GM18858 (cell line): Measurements from ENCODE around the gene ATP5PB.

ENCODE experiments used
- ATAC-seq: cut with Tn5 transposase; IDR thresholded peaks from one replicate; pipeline ENCODE4 v1.9.1; 2021; ENCODE audit not compliant: unreplicated experiment

ATP5PB gene, protein sequence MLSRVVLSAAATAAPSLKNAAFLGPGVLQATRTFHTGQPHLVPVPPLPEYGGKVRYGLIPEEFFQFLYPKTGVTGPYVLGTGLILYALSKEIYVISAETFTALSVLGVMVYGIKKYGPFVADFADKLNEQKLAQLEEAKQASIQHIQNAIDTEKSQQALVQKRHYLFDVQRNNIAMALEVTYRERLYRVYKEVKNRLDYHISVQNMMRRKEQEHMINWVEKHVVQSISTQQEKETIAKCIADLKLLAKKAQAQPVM

DNA sequence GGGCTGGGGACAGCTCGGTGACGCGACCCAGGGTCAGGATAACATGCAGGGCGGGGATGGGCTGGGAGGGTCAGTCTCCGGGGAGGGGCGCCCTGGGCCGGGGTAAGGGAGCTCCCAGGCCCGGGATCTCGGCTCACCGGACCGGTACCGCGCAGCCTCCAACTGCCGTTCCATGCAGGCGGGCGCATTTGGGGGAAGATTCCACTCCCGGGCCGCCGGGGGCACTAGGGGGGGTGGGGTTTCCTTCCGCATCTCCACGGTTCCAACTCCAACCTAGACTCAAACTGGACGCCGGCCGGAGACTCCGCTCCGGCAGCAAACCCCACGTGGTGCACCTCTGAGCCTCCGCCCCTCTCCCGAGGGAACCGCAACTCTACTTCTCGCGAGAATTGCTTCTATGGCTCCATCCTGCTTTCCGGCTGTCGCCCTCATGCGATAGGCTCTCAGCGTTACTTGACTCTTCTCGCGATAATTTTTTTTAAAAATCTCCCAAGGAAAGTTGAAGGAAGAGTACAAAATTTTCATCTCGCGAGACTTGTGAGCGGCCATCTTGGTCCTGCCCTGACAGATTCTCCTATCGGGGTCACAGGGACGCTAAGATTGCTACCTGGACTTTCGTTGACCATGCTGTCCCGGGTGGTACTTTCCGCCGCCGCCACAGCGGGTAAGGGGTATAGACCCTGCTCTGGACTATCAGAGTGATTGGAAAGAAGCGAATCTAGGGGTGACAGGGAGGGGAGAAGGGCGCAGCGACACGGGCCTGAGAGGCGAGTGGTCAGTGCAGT lies at the start of gene ATP5PB, which contains the start of gene WDR77:
ATP5PB (plus strand) TSS at position 547 of the 785 bp plus-strand sequence; CDS start at position 625, 78 bp downstream.
WDR77 (minus strand) TSS at position 339 of the 785 bp plus-strand sequence; CDS start at position 252, 87 bp downstream.
- ATAC-seq = peak; percentile 80

DNA sequence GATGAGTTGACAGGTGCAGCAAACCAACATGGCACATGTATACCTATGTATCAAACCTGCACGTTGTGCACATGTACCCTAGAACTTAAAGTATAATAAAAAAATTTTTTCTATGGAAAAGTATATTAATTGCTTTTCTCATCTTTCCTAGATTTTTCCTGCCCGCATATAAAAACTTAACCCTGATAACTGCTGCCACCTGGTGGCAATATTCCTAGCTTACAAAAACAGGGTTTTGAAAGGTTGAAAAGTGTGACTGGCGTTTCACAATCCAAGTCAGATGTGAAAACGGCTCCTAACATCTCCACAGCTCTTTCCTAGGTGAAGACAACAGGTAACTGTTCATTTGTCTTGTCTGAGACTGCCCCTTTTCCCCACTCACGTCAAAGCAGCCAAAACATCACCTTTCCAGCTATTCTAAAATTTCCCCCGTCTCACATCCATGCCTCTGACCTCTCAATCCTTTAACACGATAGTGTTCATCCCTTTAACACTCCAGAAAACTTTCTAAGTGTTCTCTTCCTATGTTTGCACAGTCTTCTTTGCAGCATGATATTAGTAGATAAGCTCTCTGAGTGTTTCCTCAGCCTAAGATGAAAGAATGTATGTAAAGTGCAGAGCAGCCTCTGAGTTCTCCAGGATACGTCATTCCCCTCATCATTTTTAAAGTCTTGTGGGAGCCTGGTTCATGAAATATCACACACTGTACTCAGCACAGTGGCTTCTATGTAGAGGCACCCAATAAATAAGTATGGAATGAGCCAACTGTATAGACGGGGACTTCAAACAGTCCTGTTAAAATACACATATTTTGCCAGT lies 49.3 kb upstream of the ATP5PB start:
- no peak for ATAC-seq

DNA sequence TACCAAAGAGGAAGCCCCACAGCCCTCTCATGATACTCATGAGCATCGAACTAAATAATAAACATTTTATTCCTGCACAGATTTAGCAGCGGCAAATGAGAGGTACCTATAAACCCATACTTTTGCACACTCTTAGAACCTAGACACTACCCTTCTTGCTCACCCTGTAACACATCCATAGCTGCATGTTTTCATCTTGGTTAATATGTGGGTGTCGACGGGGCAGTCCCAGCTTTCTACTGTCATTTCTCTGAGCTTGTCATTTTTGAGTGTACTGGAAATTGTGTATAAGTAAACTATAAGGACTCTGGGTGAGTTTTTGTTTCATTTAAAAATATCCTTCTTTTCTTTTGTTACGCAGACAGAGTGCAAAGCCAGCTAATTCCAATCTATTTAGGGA lies 47.2 kb upstream of the ATP5PB start:
- no peak for ATAC-seq

DNA sequence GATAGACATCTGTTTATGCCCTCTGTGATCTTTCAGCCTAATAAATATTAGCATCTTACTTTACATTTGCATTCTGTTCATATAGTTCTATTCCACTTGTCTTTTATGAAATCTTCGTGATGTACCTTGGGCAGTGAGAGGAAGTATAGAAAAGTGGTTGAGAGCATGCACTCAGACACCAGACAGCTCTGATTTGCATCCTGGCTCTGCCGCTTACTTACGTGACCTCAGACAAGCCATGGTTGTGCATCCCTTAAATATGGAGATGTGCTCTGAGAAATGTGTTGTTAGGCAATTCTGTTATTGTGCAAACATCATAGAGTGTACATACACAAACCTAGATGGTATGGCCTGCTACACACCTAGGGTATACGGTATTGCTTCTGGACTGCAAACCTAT lies 44.7 kb upstream of the ATP5PB start:
- ATAC-seq = no peak

DNA sequence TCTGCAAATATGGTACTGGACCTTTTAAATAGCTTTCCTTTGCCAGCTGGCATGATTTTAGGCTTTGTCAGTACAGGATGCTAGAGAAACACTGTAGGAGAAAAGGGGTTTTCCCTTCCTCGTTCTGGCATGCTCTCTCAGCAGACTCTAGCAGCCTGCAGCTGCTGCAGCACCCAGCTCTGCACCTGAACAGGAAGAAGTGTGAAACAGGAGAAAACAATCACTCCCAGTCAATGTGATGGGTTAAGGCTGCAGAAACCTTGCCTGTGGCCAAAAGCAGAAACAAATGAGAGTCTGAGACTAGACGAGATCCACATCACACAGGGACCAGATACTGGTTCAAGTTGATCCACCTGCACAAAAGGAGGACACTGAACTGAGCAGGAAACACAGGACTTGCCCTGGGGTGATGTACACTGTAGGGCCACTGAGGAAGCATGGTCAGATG lies 42.9 kb upstream of the ATP5PB start:
- ATAC-seq = peak; percentile 87

DNA sequence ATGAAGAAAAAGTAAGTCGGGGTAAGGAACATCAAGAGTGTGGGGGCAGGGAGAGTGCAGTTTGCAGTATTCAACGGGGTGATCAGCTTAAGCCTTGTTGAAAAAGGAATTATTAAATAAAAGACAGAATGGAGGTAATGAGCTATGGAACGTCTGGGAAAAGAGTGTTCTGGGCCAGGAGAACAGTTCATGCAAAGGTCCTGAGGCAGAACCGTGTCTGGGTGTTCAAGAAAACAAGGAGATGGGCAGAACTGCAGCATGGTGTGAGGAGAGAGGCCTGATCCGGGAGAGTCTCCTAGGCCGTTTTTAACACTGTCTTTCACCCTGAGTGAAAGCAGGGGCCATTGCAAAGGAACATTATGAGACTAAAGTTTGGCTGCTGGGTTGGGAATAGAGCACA lies 42.0 kb upstream of the ATP5PB start:
- no peak for ATAC-seq

DNA sequence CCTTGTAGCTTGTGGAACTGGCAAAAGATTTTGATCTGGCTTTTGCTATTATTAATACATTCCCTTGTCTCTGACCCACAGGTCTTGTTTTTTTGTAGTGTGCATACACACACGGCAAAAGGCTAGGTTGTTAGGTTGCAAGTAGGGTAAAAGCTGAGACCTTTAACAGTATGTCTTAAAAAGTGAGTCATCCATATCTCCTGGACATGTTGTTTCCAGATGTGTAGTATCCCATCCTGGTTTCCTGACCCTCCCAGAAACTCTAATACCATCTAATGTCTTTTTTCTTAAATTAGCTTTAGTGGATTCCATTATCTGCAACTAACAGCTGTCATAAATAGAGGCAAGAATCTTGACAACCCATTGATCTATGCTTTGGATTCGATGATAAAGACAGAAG lies 36.4 kb upstream of the ATP5PB start:
- ATAC-seq = no peak

DNA sequence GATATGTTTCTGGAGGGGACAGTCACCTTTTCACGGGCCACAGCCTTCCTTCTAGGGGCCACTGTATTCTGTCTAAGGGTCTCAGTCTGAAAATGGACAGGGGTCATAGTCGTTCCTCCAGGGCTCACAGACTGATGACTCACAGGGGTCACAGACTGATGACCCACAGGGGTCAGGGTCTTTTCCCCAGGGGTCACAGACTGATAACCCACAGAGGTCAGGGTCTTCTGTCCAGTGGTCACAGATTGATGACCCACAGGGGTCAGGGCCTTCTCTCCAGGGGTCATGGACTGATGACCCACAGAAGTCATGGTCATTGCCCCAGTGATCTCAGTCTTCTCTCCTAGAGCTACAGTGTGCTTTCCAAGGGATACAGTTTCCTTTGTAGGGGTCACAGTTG lies 34.5 kb upstream of the ATP5PB start:
- ATAC-seq = no peak

DNA sequence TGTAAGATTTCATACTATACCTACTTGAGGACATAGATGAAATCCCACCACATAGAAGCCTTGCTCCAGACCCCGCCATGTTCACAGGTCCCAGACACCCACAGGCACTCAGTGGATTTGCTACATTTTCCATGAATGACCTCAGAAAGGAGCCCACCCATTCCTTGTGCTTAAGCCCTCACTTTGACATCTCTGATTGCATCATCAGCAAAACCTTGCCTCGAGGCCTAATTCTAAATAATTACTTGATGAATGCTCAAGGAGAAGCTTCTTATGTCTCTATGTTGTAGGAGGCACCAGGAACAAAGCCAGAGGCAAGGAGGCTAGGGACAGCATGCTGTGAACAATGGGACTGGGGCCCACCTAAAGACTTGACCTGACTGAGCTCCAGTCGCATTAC lies 33.8 kb upstream of the ATP5PB start:
- no peak for ATAC-seq

DNA sequence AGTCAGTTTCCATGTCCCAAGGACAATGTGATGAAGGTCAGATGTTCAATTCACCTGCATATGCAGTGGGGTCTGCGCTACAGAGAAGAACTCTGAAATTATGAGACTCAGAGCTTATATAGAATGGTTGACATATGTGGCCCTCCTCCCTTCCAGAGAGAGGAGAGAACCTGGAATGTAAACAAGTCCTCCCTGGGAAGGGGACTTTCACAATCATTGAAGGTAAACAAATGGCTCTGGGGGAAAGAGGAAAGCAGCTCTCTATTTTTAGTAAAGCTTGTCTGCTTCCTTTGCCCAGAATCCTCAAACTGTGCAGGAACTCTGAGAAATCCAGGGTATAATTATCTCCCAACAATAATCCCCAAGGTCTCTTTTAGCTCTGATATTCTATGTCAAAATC lies 31.5 kb upstream of the ATP5PB start:
- ATAC-seq = no peak

DNA sequence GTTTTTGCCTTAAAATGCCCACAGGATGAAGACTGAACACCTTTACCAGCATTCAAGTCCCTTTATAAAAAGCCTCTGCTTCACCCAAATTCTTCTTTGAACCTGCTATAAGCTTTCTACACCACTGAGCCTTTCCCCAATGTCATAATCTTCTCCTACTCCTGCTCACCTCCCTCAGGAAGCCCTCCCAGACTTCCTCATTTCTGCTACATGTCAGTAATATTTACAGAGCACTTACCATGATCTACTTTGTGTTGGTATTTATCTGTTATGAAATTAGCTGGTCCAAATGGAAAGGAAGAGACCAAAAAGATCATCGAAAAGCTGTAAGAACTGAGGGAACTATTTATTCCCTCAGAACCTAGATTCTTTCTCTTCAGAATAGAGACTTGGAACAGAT lies 30.2 kb upstream of the ATP5PB start:
- ATAC-seq = no peak

DNA sequence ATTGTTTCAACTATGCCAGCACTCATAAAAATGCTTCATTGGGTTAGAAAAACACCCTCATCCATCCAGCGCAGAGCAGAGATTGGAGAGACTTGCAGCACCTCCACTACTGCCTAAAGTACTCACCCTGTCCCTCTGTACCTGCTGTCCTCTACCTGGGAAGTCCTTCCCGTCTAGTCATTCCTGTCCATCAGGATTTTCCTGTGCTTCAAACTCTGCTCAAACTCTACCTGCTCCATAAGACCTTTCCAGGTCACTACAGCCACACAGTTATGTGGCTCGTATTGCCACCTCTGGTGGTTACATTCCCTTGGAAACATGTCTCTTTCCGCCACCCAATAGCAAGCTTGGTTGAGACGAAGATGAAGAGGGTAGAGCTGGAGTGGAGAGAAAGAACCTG lies 28.9 kb upstream of the ATP5PB start:
- no peak for ATAC-seq

DNA sequence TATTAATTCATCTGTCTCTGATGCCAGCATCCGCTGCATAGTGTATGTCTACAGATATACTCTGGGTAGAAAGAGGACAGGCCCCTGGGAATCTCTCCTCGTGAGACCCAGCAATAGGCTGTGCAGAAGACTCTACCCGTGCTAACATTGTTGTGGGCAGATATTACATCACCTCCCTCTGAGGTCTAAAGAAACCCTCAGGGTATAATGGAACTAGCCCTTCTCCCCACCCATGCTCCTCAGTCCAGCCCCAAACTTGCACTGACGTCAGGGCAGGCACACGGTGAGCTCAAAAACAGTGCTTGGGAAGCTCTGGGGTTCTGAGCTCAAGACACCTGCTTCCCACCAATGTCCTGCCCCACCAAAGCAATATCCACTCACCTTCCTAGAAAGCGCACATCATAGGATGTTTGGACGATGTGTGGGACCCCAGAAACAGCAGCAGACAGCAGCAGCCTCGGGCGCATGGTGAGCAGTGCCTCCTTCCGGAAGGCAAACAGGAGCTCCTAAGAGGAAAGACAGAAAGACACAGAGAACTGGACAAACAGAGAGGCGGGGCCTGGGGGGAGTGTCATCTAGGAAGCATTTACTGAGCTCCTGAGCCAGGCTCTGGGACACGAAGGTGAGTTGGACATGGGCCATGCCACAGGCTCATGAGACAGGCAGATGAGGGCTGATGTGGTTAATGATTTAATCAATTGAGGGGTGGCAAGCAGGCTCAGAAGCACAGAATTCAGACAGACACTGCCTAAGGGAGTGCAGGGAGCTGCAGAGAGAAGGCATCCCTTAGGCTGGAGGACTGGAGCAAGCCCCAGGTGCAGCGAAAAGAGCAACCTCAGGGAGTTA lies 26.5 kb upstream of the ATP5PB start:
- ATAC-seq = no peak

DNA sequence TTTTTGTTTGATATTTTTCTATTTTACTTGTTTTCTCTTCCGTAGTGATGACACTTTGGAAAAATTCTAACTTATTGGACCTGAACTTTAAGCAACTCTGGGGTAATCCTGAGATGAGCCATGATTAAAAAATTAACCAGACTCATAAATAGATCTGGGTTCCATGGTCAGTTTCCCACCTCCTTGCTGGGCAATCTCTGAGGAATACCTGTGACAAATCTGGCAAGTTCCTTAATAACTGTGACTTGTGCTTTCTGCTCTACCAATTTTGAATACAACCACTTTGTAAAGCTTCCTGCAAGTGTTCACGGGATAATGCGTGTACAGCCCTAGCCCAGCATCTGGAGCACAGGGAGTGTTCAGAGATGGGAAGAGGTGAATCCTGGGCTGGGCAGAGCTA lies 25.0 kb upstream of the ATP5PB start:
- no peak for ATAC-seq

DNA sequence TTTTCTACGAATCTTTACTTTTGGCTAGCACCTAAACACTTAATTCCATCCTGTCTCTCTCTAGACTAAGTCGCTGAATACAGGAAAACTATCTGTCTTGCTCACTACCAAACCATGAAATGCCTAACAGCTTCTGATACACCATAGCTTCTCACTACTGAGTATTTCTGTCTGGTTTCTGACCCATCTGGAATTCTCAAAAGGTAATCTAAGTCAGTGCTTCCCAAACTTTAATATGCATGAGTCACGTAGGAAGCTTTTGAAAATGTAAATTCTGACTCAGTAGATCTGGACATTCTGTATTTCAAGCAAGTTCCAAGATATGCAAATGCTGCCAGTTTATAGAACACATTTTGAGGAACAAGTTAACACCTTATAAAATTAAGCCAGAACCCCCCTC lies 12.5 kb upstream of the ATP5PB start:
- ATAC-seq = no peak

DNA sequence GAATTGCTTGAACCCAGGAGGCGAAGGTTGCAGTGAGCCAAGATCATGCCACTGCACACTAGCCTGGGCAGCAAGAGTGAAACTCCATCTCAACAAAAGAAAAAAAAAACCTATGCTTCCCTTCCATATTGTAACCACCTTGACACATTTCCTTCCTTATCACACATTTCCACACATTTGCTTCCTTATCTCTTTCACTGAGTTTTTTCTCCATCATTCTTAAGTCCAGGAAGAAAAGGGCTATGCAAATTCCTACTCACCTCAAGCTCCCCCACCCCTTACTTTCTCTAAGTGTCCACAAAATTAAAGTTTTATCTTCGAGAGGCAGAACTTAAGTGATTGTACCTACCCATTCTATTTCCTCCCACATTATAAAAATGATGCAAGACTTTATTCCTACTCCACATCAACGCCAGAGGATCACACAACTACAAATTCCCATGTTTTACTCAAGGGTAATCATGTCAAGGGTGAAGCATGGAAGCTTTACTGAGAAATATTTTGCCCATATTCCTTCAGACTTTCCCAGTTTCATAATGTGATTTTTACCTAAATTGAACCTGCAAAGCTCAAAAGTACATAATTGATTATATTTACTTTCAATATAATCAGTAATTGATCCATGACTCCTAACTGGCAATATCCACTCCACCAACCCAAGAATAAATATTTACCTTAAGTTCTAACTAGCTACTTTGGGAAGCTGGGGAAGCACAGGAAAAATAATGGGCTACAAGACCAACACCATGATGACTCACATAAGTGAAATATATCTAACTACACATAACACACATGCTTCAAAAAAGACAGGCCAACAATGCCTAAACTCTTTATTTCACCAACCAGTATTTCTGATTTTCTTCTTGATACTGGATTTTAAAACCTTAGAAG lies 9.6 kb upstream of the ATP5PB start:
- ATAC-seq = no peak

DNA sequence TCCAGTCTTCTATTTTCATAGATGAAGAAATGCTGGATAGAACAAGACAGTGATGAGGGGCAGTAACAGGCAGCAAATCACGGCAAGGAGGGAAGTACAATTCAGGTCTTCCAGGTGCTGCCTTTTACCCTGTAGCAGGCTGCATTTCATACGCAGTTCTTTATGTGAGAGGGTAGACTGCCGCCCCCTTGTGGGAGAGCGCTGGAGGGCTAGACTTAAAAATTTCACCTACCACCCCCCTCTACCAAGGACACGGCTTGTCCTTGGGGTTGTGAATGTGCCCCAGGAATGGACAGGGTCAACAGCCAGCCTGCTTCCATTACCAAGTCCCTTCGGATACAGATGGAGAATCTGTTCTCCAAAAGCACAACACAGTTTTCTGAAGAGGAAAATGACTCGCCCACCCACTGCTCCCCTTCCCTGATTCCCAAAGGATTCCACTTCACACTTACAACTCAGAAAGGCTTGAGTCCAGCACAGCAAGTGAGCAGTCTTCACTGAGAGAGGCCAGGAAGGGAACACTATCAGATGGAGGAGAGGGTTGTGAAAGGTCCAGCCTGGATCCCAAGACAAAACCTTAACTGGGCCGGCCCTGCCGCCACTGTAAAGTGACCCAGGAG lies 7.6 kb upstream of the ATP5PB start:
- no peak for ATAC-seq

DNA sequence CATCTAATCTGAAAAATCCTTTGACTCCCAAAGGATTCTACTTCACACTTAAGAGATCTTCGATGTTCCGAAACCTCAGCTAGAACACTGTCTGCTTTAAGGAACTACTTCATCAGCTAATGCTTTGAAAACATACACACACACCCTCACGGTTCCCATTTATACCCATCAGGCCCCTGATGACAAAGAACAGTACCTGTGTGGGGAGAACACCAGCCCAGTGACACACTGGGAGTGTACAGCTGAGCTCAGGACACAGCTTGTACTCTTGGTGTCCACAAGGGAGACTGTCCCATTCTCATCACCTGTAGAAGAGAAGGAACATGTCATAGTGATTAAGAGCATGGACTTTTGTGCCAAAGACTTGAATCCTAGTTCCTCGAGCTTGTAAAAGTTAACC lies 6.8 kb upstream of the ATP5PB start:
- no peak for ATAC-seq

DNA sequence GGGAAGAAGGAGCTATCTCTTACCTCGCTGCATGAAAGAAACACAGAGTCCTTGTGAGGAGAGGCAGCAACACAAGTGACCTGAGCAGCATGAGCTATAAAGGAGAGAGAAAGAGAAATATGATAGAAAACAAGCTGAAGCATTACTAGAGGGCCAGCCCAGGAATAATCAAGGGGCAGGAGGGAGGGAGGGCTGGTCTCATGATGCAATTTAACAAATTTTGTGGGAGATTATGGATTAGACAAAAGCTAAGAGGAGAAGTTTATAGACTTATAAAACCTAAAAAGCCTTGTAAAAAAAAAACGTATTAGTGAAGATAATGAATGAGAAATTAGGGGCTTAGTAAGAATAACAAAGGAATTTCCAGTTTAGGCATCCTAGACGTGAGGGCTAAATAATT lies 5.2 kb upstream of the ATP5PB start:
- ATAC-seq = no peak
